ENCODE results near the gene IER3IP1.
"Not testable (repeated sequence)": the region's sequence is repeated elsewhere in the genome, so short reads cannot be mapped to it uniquely, and the experiment has no call there.

Gene IER3IP1

GRCh38 chr18:47160256-47160655, 15.9 kb downstream of the IER3IP1 start:
- no peak for DNase-seq (ENCODE audit: low read depth in 2 of 2)

- not testable (repeated sequence) for DNase-seq (ENCODE audit: low read depth in 2 of 2)
These were observed 17.8 kb downstream of the IER3IP1 start for GRCh38 chr18:47158404-47158803.

DNA sequence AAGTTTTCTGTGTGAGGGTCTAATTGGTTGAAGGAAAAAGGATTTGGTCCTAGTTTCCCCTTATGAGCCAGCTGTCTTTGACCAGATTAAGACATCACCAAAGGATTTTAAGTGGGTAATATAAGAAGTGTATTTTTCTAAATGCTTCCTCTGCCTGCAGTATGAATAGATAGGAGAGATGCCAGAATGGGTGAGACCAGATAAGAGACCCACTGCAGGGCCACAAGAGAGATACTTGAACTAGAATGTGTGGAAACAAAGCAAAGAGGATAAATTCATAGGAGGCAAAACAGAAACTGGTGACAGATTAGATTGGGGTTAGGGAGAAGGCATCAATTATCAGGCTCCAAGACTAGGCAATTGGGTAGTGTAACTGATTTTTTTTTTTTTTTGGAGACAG, 24.7 kb downstream of the IER3IP1 start:
- no peak for DNase-seq (ENCODE audit: low read depth in 2 of 2)

- no peak for DNase-seq (ENCODE audit: low read depth in 2 of 2)
These were observed 25.3 kb downstream of the IER3IP1 start for GRCh38 chr18:47150824-47151366.

GRCh38 chr18:47150029-47150823, 25.9 kb downstream of the IER3IP1 start, which contains the start of gene HDHD2:
HDHD2 (minus strand) TSS chr18:47150500; CDS start chr18:47136439, 14,061 bp downstream.
- DNase-seq (ENCODE audit: low read depth in 2 of 2) = peak; percentile 52 to 62

DNA sequence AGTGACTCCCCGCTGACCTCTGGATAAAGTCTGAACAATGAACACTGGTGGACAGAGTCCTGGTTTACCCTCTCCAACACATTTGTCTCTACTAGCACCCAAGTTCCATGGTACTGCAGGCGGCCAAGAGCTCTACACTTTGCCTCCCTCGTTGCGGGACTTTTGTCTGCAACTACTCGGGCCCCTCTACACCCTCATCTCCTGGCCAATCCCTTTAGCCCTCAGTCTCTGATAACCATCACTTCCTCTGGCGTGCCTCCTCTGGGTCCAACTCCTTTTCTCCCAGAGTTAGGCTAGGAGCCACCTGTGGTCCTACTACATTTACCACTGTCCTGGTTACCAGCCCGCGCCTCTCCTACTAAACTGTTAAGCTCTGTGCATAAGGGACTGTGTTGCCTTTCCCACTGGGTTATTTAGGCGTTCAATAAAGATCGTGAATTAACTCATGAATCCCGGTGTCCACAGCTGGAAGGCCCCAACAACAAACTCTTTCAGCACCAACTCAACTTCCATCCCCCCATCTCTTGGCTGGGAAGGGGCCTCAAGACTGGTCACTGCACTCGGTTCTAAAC, 26.6 kb downstream of the IER3IP1 start:
- DNase-seq (ENCODE audit: low read depth in 2 of 2) = no peak

GRCh38 chr18:47146206-47146605, 30.0 kb downstream of the IER3IP1 start:
- no peak for DNase-seq (ENCODE audit: low read depth in 2 of 2)

- DNase-seq (ENCODE audit: low read depth in 2 of 2) = no peak
These were observed 32.2 kb downstream of the IER3IP1 start for GRCh38 chr18:47143899-47144485.

DNA sequence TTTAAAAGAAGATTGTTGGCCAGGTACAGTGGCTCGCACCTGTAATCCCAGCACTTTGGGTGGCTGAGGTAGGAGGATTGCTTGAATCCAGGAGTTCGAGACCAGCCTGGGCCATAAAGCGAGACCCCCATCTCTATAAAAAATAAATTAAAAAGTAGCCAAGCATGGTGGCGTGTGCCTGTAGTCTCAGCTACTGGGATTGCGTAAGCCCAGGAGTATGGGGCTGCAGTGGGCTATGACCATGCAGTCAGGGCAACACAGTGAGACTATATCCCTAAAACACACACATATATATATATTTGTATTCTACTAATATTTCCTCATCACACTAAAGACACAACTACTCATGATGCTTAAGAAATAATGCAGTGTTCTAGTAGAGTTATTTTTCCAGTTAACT, 33.0 kb downstream of the IER3IP1 start:
- no peak for DNase-seq (ENCODE audit: low read depth in 2 of 2)

GRCh38 chr18:47141289-47141688, 34.9 kb downstream of the IER3IP1 start:
- no peak for DNase-seq (ENCODE audit: low read depth in 2 of 2)

GRCh38 chr18:47121146-47121545, 55.0 kb downstream of the IER3IP1 start:
- DNase-seq (ENCODE audit: low read depth in 2 of 2) = no peak

- DNase-seq (ENCODE audit: low read depth in 2 of 2) = no peak
These were observed 55.7 kb downstream of the IER3IP1 start for GRCh38 chr18:47120428-47120827.

- DNase-seq (ENCODE audit: low read depth in 2 of 2) = no peak
These were observed 57.2 kb downstream of the IER3IP1 start for GRCh38 chr18:47118981-47119380.

DNA sequence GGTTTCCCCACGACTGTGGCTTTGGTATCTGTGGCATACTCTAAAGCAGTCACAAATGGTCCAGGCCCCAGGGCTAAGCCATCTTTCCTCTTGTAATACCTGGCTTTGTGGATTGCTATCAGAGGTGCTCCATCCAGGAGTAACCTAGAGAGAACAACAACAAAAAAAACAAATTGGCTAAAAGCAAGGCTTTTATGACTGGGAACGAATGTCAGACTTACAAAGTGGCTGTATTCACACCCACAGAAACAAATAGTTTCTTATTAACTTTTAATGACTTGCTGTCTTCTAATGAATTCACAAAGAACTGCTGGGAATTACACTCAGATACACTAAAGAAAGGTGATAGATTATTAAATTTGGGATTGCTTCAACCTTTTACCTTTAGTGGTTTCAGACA, 61.0 kb downstream of the IER3IP1 start:
- no peak for DNase-seq (ENCODE audit: low read depth in 2 of 2)

- DNase-seq (ENCODE audit: low read depth in 2 of 2) = no peak
These were observed 62.2 kb downstream of the IER3IP1 start for GRCh38 chr18:47113796-47114540.

DNA sequence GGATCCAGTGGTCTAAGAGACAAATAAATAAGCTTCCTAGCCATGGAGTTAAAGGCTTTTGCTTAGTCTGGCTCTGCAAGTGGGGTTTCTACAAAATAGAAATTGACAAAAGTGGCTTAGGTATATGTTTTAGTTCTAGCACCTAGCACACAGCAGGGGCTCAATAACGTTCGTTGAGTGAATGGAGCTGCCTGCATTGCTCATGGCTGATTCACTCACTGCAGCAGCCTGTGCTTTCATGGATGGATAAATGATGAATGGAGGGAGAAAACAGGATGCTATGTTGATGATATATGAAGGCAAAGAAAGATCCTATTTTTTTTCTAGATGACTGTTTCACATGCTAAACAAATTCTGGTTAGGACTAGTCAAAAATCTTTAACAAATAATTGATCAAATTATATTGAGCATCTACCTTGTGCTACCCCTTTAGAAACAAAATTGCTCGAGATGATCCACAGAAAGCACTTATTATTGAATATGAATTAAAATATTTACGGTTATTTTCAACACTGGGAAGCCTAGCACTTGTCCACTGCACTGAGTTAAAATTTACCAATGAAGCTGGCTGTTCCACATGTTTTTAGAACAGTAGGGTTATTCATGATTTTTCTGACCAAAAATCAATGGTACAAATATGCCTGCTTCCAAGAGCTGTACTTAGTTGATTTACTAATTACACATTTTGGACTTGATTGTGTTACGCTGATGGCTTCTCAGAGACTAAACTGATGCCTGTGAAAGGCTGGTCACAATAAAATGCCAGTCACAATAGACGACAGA, 65.5 kb downstream of the IER3IP1 start:
- no peak for DNase-seq (ENCODE audit: low read depth in 2 of 2)

GRCh38 chr18:47109720-47110119, 66.4 kb downstream of the IER3IP1 start:
- no peak for DNase-seq (ENCODE audit: low read depth in 2 of 2)

DNA sequence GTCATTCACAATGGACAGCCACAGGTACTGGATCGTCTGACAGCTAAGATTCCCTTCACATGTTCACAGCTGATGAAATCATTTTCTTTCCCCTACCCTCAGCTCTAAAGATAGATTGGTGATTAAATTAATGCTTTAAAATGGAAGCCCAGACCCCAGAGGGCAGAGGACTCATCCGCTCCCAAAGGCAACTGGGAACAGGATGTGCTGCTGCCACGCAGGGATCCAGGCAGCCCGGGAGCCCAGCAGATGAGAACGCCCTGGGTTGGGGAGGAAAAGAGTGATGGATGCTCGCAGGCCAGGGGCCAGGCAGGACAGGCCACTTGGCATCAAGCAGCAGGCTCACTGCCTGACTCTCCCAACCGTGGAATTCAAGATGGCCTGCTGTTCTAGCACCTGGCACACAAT, 67.2 kb downstream of the IER3IP1 start:
- no peak for DNase-seq (ENCODE audit: low read depth in 2 of 2)

- no peak for DNase-seq (ENCODE audit: low read depth in 2 of 2)
These were observed 67.8 kb downstream of the IER3IP1 start for GRCh38 chr18:47108373-47108772.
